K562 (cell line): Measurements from ENCODE around the gene HOXA10.

ENCODE experiments used
- ATF1 ChIP-seq, 2 experiments: fragments of 450-650 bp in 1 of 2; IDR thresholded peaks; 2 replicates each; pipeline ENCODE4 v1.6.1; 2016; ENCODE audit warnings: missing compliant biosample characterization in 1 of 2, missing genetic modification characterization in 1 of 2
- EZH2 ChIP-seq: IDR thresholded peaks from 2 replicates; pipeline ENCODE4 v1.6.1; 2012; ENCODE audit warnings: low read depth, mild to moderate bottlenecking, inconsistent platforms, low read length, borderline replicate concordance
- NR3C1 ChIP-seq: sonication (generic); formaldehyde crosslinking; IDR thresholded peaks from 2 replicates; pipeline ENCODE4 v1.8.1; 2022; ENCODE audit warnings: missing genetic modification reagents
- POLR2A ChIP-seq: fragments of 450-650 bp; conservative IDR thresholded peaks from 2 replicates; pipeline ENCODE4 v1.6.1; 2016
- PYGO2 ChIP-seq: fragments of 450-650 bp; IDR thresholded peaks from 2 replicates; pipeline ENCODE4 v1.6.1; 2016; ENCODE audit warnings: mild to moderate bottlenecking, missing genetic modification characterization, moderate library complexity, missing compliant biosample characterization
- TF ChIP-seq, protein P1 (sequence below): fragments of 250-450 bp; sonication (Bioruptor Pico); IDR thresholded peaks from 2 replicates; pipeline ENCODE4 v1.5.0; 2020; ENCODE audit warnings: mild to moderate bottlenecking
- TF ChIP-seq, protein P2 (sequence below): sonication (generic); formaldehyde crosslinking; IDR thresholded peaks from 2 replicates; pipeline ENCODE4 v1.8.0; 2023; ENCODE audit warnings: mild to moderate bottlenecking, missing genetic modification reagents
- TF ChIP-seq, protein P3 (sequence below), 3 experiments: IDR thresholded peaks in 2 of 3; conservative IDR thresholded peaks in 1 of 3; 2 replicates each; pipeline ENCODE4 v1.5.1; 2011 to 2012; ENCODE audit warnings: low read length in 3 of 3, mild to moderate bottlenecking in 3 of 3, control low read depth in 2 of 3, improper control_type of control experiment in 1 of 3, inconsistent platforms in 1 of 3, low read depth in 1 of 3, mixed read lengths in 1 of 3, moderate library complexity in 1 of 3; ENCODE audit not compliant: insufficient read depth in 2 of 3

DNA sequence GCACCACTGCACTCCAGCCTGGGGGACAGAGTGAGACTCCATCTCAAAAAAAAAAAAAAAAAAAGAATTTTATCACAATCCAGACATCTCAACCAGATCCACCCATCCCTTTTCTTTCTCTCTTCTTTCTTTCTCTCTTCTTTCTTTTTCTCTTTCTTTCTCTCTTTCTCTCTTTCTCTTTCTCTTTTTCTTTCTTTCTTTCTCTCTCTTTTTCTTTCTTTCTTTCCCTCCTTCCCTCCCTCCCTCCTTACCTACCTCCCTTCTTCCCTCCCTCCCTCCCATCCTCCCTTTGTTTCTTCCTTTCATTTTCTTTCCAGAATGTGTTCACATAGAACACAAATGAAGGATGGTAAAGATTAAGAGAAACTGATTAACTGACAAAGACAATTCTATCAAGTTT is 43.8 kb upstream of the HOXA10 start:
- TF ChIP-seq POLR2A (no peak), PYGO2 (tag) (no peak), ATF1 (CRISPR knock-in tag; IDR thresholded peaks at IDR 0.05) (no peak), ATF1 (tag; IDR thresholded peaks at IDR 0.05) (no peak), NR3C1 (no peak), EZH2 (no peak)
- TF ChIP-seq, protein P1, sequence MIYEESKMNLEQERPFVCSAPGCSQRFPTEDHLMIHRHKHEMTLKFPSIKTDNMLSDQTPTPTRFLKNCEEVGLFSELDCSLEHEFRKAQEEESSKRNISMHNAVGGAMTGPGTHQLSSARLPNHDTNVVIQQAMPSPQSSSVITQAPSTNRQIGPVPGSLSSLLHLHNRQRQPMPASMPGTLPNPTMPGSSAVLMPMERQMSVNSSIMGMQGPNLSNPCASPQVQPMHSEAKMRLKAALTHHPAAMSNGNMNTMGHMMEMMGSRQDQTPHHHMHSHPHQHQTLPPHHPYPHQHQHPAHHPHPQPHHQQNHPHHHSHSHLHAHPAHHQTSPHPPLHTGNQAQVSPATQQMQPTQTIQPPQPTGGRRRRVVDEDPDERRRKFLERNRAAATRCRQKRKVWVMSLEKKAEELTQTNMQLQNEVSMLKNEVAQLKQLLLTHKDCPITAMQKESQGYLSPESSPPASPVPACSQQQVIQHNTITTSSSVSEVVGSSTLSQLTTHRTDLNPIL = no peak
- TF ChIP-seq, protein P2, sequence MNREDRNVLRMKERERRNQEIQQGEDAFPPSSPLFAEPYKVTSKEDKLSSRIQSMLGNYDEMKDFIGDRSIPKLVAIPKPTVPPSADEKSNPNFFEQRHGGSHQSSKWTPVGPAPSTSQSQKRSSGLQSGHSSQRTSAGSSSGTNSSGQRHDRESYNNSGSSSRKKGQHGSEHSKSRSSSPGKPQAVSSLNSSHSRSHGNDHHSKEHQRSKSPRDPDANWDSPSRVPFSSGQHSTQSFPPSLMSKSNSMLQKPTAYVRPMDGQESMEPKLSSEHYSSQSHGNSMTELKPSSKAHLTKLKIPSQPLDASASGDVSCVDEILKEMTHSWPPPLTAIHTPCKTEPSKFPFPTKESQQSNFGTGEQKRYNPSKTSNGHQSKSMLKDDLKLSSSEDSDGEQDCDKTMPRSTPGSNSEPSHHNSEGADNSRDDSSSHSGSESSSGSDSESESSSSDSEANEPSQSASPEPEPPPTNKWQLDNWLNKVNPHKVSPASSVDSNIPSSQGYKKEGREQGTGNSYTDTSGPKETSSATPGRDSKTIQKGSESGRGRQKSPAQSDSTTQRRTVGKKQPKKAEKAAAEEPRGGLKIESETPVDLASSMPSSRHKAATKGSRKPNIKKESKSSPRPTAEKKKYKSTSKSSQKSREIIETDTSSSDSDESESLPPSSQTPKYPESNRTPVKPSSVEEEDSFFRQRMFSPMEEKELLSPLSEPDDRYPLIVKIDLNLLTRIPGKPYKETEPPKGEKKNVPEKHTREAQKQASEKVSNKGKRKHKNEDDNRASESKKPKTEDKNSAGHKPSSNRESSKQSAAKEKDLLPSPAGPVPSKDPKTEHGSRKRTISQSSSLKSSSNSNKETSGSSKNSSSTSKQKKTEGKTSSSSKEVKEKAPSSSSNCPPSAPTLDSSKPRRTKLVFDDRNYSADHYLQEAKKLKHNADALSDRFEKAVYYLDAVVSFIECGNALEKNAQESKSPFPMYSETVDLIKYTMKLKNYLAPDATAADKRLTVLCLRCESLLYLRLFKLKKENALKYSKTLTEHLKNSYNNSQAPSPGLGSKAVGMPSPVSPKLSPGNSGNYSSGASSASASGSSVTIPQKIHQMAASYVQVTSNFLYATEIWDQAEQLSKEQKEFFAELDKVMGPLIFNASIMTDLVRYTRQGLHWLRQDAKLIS (CRISPR knock-in tag) = no peak
- TF ChIP-seq, protein P3, sequence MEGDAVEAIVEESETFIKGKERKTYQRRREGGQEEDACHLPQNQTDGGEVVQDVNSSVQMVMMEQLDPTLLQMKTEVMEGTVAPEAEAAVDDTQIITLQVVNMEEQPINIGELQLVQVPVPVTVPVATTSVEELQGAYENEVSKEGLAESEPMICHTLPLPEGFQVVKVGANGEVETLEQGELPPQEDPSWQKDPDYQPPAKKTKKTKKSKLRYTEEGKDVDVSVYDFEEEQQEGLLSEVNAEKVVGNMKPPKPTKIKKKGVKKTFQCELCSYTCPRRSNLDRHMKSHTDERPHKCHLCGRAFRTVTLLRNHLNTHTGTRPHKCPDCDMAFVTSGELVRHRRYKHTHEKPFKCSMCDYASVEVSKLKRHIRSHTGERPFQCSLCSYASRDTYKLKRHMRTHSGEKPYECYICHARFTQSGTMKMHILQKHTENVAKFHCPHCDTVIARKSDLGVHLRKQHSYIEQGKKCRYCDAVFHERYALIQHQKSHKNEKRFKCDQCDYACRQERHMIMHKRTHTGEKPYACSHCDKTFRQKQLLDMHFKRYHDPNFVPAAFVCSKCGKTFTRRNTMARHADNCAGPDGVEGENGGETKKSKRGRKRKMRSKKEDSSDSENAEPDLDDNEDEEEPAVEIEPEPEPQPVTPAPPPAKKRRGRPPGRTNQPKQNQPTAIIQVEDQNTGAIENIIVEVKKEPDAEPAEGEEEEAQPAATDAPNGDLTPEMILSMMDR (IDR thresholded peaks at IDR 0.05 in 2 of 3, conservative IDR thresholded peaks at IDR 0.05 in 1 of 3; ENCODE audit: insufficient read depth in 2 of 3, low read depth in 1 of 3, low read length in 3 of 3) = no peak
